Activated CD8-positive, alpha-beta memory T cell treated with anti-CD3 and anti-CD28 coated beads for 36 hours (primary cell): Measurements from ENCODE around the gene SNAP47. TPM values are rescaled to one million over a fixed set of nuclear protein-coding genes. Genes with fewer than 3 reads are reported as not detected.

Experiments
- CTCF ChIA-PET: fragments of 350-600 bp; sonication (Branson Sonifier 250); formaldehyde crosslinking; loops from one replicate; lab custom pipeline; 2021; ENCODE audit warnings: antibody characterized with exemption; lab: Charles Lee
- POLR2A ChIA-PET: fragments of 350-600 bp; sonication (Branson Sonifier 250); formaldehyde crosslinking; loops from one replicate; lab custom pipeline; 2021; ENCODE audit warnings: antibody characterized with exemption; lab: Charles Lee
- total RNA-seq, 2 experiments: library from RNA; stranded (reverse); gene quantifications; one replicate each; pipeline ENCODE4 v1.2.3, GENCODE V29; 2021

The SNAP47 gene
- total RNA-seq, 2 experiments from 2014 or later, result 25.5 to 27.6 TPM

GRCh38 chr1:227745568-227746265 lies 10.5 kb downstream of the SNAP47 start:
- ChIA-PET POLR2A (no interaction called here), CTCF (interaction anchor here (0.6 kb wide), 1 partner anchor 960 kb away, joined by 3 read pairs; no protein-coding TSS in a partner anchor)

- POLR2A ChIA-PET, result no interaction called here
- CTCF ChIA-PET, result no interaction called here
These were observed 11.4 kb downstream of the SNAP47 start for GRCh38 chr1:227746676-227747075.

GRCh38 chr1:227747382-227747781 lies 12.1 kb downstream of the SNAP47 start:
- POLR2A ChIA-PET, result no interaction called here
- CTCF ChIA-PET, result no interaction called here

- ChIA-PET CTCF (no interaction called here), POLR2A (no interaction called here)
These were observed 12.8 kb downstream of the SNAP47 start for GRCh38 chr1:227747948-227748495.

GRCh38 chr1:227748496-227749182 lies 13.4 kb downstream of the SNAP47 start:
- ChIA-PET POLR2A (no interaction called here), CTCF (no interaction called here)

GRCh38 chr1:227749225-227749624 lies 14.0 kb downstream of the SNAP47 start:
- ChIA-PET POLR2A (no interaction called here), CTCF (interaction anchor here (1.6 kb wide), 1 partner anchor 13 kb away, joined by 5 read pairs; no protein-coding TSS in a partner anchor)

GRCh38 chr1:227749916-227750710 lies 14.9 kb downstream of the SNAP47 start:
- ChIA-PET POLR2A (no interaction called here), CTCF (interaction anchor here (1.6 kb wide), 1 partner anchor 12 kb away, joined by 5 read pairs; no protein-coding TSS in a partner anchor)

- CTCF ChIA-PET, result no interaction called here
- POLR2A ChIA-PET, result no interaction called here
These were observed 18.9 kb downstream of the SNAP47 start for GRCh38 chr1:227753999-227754711.

- ChIA-PET POLR2A (no interaction called here), CTCF (no interaction called here)
These were observed 19.7 kb downstream of the SNAP47 start for GRCh38 chr1:227754958-227755357.

- POLR2A ChIA-PET, result no interaction called here
- CTCF ChIA-PET, result no interaction called here
These were observed 21.1 kb downstream of the SNAP47 start for GRCh38 chr1:227756172-227756959.

- POLR2A ChIA-PET, result no interaction called here
These were observed 22.5 kb downstream of the SNAP47 start for GRCh38 chr1:227757781-227758180.

GRCh38 chr1:227758366-227758765 lies 23.1 kb downstream of the SNAP47 start:
- ChIA-PET CTCF (no interaction called here), POLR2A (no interaction called here)

More at GRCh38 chr1:227757781-227758180, 22.5 kb downstream of the SNAP47 start:
- CTCF ChIA-PET, result no interaction called here

GRCh38 chr1:227759341-227760300 lies 24.4 kb downstream of the SNAP47 start:
- CTCF ChIA-PET, result interaction anchor here (1.2 kb wide), 1 partner anchor 13 kb away, joined by 3 read pairs; no protein-coding TSS in a partner anchor
- POLR2A ChIA-PET, result interaction anchor here (0.7 kb wide), 1 partner anchor 194 kb away, joined by 3 read pairs; no protein-coding TSS in a partner anchor

- POLR2A ChIA-PET, result interaction anchor here (0.7 kb wide), 1 partner anchor 193 kb away, joined by 3 read pairs; no protein-coding TSS in a partner anchor
- CTCF ChIA-PET, result interaction anchor here (0.9 to 3.7 kb wide), 3 partner anchors 13 to 194 kb away, joined by 3 to 29 read pairs (median 16); no protein-coding TSS in a partner anchor
These were observed 25.1 kb downstream of the SNAP47 start for GRCh38 chr1:227760377-227760776.

- ChIA-PET POLR2A (no interaction called here), CTCF (interaction anchor here (0.7 to 3.7 kb wide), 11 partner anchors 12 to 198 kb away, joined by 3 to 29 read pairs (median 4); partner anchors contain the start of genes WNT9A and ZNF678)
These were observed 26.5 kb downstream of the SNAP47 start for GRCh38 chr1:227761621-227762230.

GRCh38 chr1:227762231-227762911 lies 27.1 kb downstream of the SNAP47 start:
- POLR2A ChIA-PET, result no interaction called here

More at GRCh38 chr1:227762231-227762911, 27.1 kb downstream of the SNAP47 start:
- CTCF ChIA-PET, result interaction anchor here (0.7 to 3.7 kb wide), 14 partner anchors 11 to 346 kb away, joined by 3 to 29 read pairs (median 4); partner anchors contain the start of genes WNT9A and ZNF678
